Activated CD4-positive, alpha-beta memory T cell treated with anti-CD3 and anti-CD28 coated beads for 36 hours (primary cell): Measurements from ENCODE around the gene OR52E6. TPM values are rescaled to one million over a fixed set of nuclear protein-coding genes. Genes with fewer than 3 reads are reported as not detected.

Experiments used
- total RNA-seq, 2 experiments: library from RNA; stranded (reverse); gene quantifications; one replicate each; pipeline ENCODE4 v1.2.3, GENCODE V29; 2021

The OR52E6 gene
- total RNA-seq, 2 experiments from 2014 or later, result not detected

Other genes starting within 250 kb of the OR52E6 start
- under 1 TPM; 0.74 to 0.97 TPM for gene TRIM6, start 245.3 kb downstream of the OR52E6 start, total RNA-seq
- gene TRIM34, start 216.9 kb downstream of the OR52E6 start, total RNA-seq, result 10 to 100 TPM in 1 of 2 experiments, 1 to 10 TPM in 1; 9.6 to 11.9 TPM
- gene TRIM5, start 156.8 kb downstream of the OR52E6 start, total RNA-seq, result 10 to 100 TPM; 18.9 to 21.0 TPM
- 100 to 1,000 TPM in 1 of 2 experiments, 10 to 100 TPM in 1; 98.5 to 104 TPM for gene TRIM22, start 152.1 kb downstream of the OR52E6 start, total RNA-seq
- gene OR56B1, start 105.4 kb downstream of the OR52E6 start, total RNA-seq, result under 1 TPM; 0.12 to 0.19 TPM
- under 1 TPM; 0.29 to 0.62 TPM for gene OR52N4, start 87.7 kb downstream of the OR52E6 start, total RNA-seq
- not detected for gene OR52N5, start 58.5 kb downstream of the OR52E6 start, total RNA-seq
- gene OR52N1, start 50.6 kb downstream of the OR52E6 start, total RNA-seq, result not detected
- gene OR52N2, start 33.0 kb downstream of the OR52E6 start, total RNA-seq, result not detected
- gene OR52E8, start 15.8 kb upstream of the OR52E6 start, total RNA-seq, result not detected
- gene OR52E4, start 38.7 kb upstream of the OR52E6 start, total RNA-seq, result not detected
- not detected for gene OR52E5, start 51.3 kb upstream of the OR52E6 start, total RNA-seq
- not detected for gene OR56A3, start 100.4 kb upstream of the OR52E6 start, total RNA-seq
- not detected for gene OR56A5, start 126.6 kb upstream of the OR52E6 start, total RNA-seq
- gene OR52L1, start 145.1 kb upstream of the OR52E6 start, total RNA-seq, result not detected
- gene OR56A4, start 165.0 kb upstream of the OR52E6 start, total RNA-seq, result not detected
- not detected for gene OR56A1, start 188.9 kb upstream of the OR52E6 start, total RNA-seq